Measurements from ENCODE around the gene SIGLEC10. TPM values are rescaled to one million over a fixed set of nuclear protein-coding genes. Genes with fewer than 3 reads are reported as not detected.

Gene SIGLEC10
- total and polyA plus RNA-seq, 3 experiments from 2014 or later = 1.1 to 2.9 (median 2.4) TPM

- H3K27me3 Mint-ChIP-seq = peaks cover 0 to 10% of the 10 kb centered on the region in 2 donors
- peak overlapping the region; percentile 89 to 99 (median 95) for H3K4me3 Mint-ChIP-seq
- H3K9me3 ChIP-seq (ENCODE audit: low read length) = no peaks in the 10 kb centered on the region
- H3K4me3 ChIP-seq (ENCODE audit: low read length) = peak overlapping the region; percentile 99
- no peaks in the 10 kb centered on the region for H3K36me3 ChIP-seq (ENCODE audit: insufficient read depth, low read length)
- peaks cover 60 to 91% (median 72%) of the 10 kb centered on the region in 3 donors for H3K4me1 Mint-ChIP-seq
- H3K4me1 ChIP-seq (ENCODE audit: insufficient read depth, low read length) = peaks cover 38% of the 10 kb centered on the region
- H3K27ac ChIP-seq (ENCODE audit: low read depth, low read length) = peak overlapping the region; percentile 94
- H3K9me3 Mint-ChIP-seq = no peaks in the 10 kb centered on the region
- peaks cover 0 to 21% (median 3%) of the 10 kb centered on the region in 3 donors for H3K36me3 Mint-ChIP-seq
- ChIA-PET POLR2A (interaction anchor here (0.5 to 2.0 kb wide), 2 partner anchors 12 to 28 kb away, joined by 3 to 18 read pairs; no protein-coding TSS in a partner anchor), CTCF (interaction anchor here (1.3 to 1.5 kb wide), 2 partner anchors 7 to 31 kb away, joined by 3 to 4 read pairs; no protein-coding TSS in a partner anchor)
- H3K27ac Mint-ChIP-seq = peak overlapping the region; percentile 93 to 100 (median 99)
- DNase-seq = peak; percentile 85 to 93 (median 86)
- no peaks in the 10 kb centered on the region for H3K27me3 ChIP-seq (ENCODE audit: insufficient read depth, low read length, poor library complexity, severe bottlenecking)
Observed at GRCh38 chr19:51366389-51367254, 50.8 kb downstream of the SIGLEC10 start.

- Mint-ChIP-seq H3K4me3 (peak within 1 kb of the TSS; percentile 89 to 99 (median 95)), H3K9me3 (no peaks in the 10 kb centered on the region), H3K27ac (peak within 1 kb of the TSS; percentile 93 to 100 (median 99)), H3K4me1 (peaks cover 54 to 88% (median 65%) of the 10 kb centered on the region in 3 donors), H3K36me3 (peaks cover 0 to 15% (median 0%) of the 10 kb centered on the region in 3 donors), H3K27me3 (peaks cover 0 to 10% of the 10 kb centered on the region in 2 donors)
- Histone ChIP-seq H3K27me3 (ENCODE audit: insufficient read depth, low read length, poor library complexity, severe bottlenecking) (no peaks in the 10 kb centered on the region), H3K9me3 (ENCODE audit: low read length) (no peaks in the 10 kb centered on the region), H3K27ac (ENCODE audit: low read depth, low read length) (peak within 1 kb of the TSS; percentile 94), H3K36me3 (ENCODE audit: insufficient read depth, low read length) (no peaks in the 10 kb centered on the region), H3K4me1 (ENCODE audit: insufficient read depth, low read length) (peaks cover 37% of the 10 kb centered on the region), H3K4me3 (ENCODE audit: low read length) (peak within 1 kb of the TSS; percentile 99)
- ChIA-PET CTCF (interaction anchor here (0.9 kb wide), 2 partner anchors 28 to 42 kb away, joined by 3 to 4 read pairs; no protein-coding TSS in a partner anchor), POLR2A (interaction anchor here (0.6 to 1.1 kb wide), 2 partner anchors 12 to 72 kb away, joined by 5 read pairs; no protein-coding TSS in a partner anchor)
- no peak for DNase-seq
Observed at GRCh38 chr19:51365965-51366388, 51.5 kb downstream of the SIGLEC10 start, which contains the start of gene ETFB. TSS of gene ETFB (minus strand) at chr19:51366388. CDS start at chr19:51366326, 62 bp downstream.

- Histone ChIP-seq H3K4me3 (ENCODE audit: low read length) (peak overlapping the region; percentile 97), H3K27me3 (ENCODE audit: insufficient read depth, low read length, poor library complexity, severe bottlenecking) (no peaks in the 10 kb centered on the region), H3K4me1 (ENCODE audit: insufficient read depth, low read length) (peaks cover 32% of the 10 kb centered on the region), H3K9me3 (ENCODE audit: low read length) (no peaks in the 10 kb centered on the region), H3K36me3 (ENCODE audit: insufficient read depth, low read length) (no peaks in the 10 kb centered on the region), H3K27ac (ENCODE audit: low read depth, low read length) (peak overlapping the region; percentile 94)
- peaks cover 48 to 85% (median 59%) of the 10 kb centered on the region in 3 donors for H3K4me1 Mint-ChIP-seq
- DNase-seq = peak in 1 of 5 donors; percentile 43
- peak overlapping the region; percentile 93 to 100 (median 99) for H3K27ac Mint-ChIP-seq
- H3K9me3 Mint-ChIP-seq = no peaks in the 10 kb centered on the region
- H3K36me3 Mint-ChIP-seq = peaks cover 0 to 16% (median 0%) of the 10 kb centered on the region in 3 donors
- peaks cover 0 to 7% of the 10 kb centered on the region in 2 donors for H3K27me3 Mint-ChIP-seq
- ChIA-PET CTCF (interaction anchor here (0.8 to 0.9 kb wide), 3 partner anchors 24 to 43 kb away, joined by 3 to 4 read pairs (median 4); no protein-coding TSS in a partner anchor), POLR2A (interaction anchor here (0.6 to 1.1 kb wide), 2 partner anchors 12 to 72 kb away, joined by 5 read pairs; no protein-coding TSS in a partner anchor)
- H3K4me3 Mint-ChIP-seq = peak overlapping the region; percentile 89 to 99 (median 95)
Observed at GRCh38 chr19:51365211-51365964, 52.1 kb downstream of the SIGLEC10 start.

GRCh38 chr19:51364200-51365106 lies 53.0 kb downstream of the SIGLEC10 start:
- Histone ChIP-seq H3K4me3 (ENCODE audit: low read length) (no peak overlapping the region), H3K9me3 (ENCODE audit: low read length) (no peaks in the 10 kb centered on the region), H3K36me3 (ENCODE audit: insufficient read depth, low read length) (no peaks in the 10 kb centered on the region), H3K4me1 (ENCODE audit: insufficient read depth, low read length) (peaks cover 29% of the 10 kb centered on the region), H3K27ac (ENCODE audit: low read depth, low read length) (no peak overlapping the region), H3K27me3 (ENCODE audit: insufficient read depth, low read length, poor library complexity, severe bottlenecking) (no peaks in the 10 kb centered on the region)
- H3K36me3 Mint-ChIP-seq = peaks cover 0 to 17% (median 0%) of the 10 kb centered on the region in 3 donors
- H3K4me3 Mint-ChIP-seq = peak overlapping the region; percentile 12 to 85 (median 58)
- ChIA-PET CTCF (no interaction called here), POLR2A (no interaction called here)
- peak overlapping the region in 7 of 8 donors; percentile 17 to 80 (median 66) for H3K27ac Mint-ChIP-seq
- peaks cover 0 to 7% of the 10 kb centered on the region in 2 donors for H3K27me3 Mint-ChIP-seq
- H3K9me3 Mint-ChIP-seq = no peaks in the 10 kb centered on the region
- no peak for DNase-seq
- H3K4me1 Mint-ChIP-seq = peaks cover 44 to 79% (median 54%) of the 10 kb centered on the region in 3 donors

GRCh38 chr19:51361239-51361638 lies 56.2 kb downstream of the SIGLEC10 start:
- peaks cover 0 to 5% of the 10 kb centered on the region in 2 donors for H3K27me3 Mint-ChIP-seq
- no peaks in the 10 kb centered on the region for H3K27me3 ChIP-seq (ENCODE audit: insufficient read depth, low read length, poor library complexity, severe bottlenecking)
- no peak overlapping the region for H3K4me3 ChIP-seq (ENCODE audit: low read length)
- no peaks in the 10 kb centered on the region for H3K9me3 ChIP-seq (ENCODE audit: low read length)
- POLR2A ChIA-PET = no interaction called here
- no peaks in the 10 kb centered on the region for H3K36me3 ChIP-seq (ENCODE audit: insufficient read depth, low read length)
- H3K27ac ChIP-seq (ENCODE audit: low read depth, low read length) = no peak overlapping the region
- peaks cover 29 to 56% (median 45%) of the 10 kb centered on the region in 3 donors for H3K4me1 Mint-ChIP-seq
- CTCF ChIA-PET = interaction anchor here (0.7 kb wide), 1 partner anchor 1225 kb away, joined by 3 read pairs; no protein-coding TSS in a partner anchor
- H3K27ac Mint-ChIP-seq = no peak overlapping the region
- H3K4me3 Mint-ChIP-seq = peak overlapping the region in 2 of 7 donors; percentile 26 to 36
- H3K4me1 ChIP-seq (ENCODE audit: insufficient read depth, low read length) = peaks cover 23% of the 10 kb centered on the region
- peaks cover 0 to 9% (median 0%) of the 10 kb centered on the region in 3 donors for H3K36me3 Mint-ChIP-seq
- no peaks in the 10 kb centered on the region for H3K9me3 Mint-ChIP-seq
- peak in 1 of 5 donors; percentile 39 for DNase-seq

Measured in CD8-positive, alpha-beta memory T cell (primary cell).